GM21381 (cell line): Measurements from ENCODE around the gene CCDC127.
"Not testable (repeated sequence)": the region's sequence is repeated elsewhere in the genome, so short reads cannot be mapped to it uniquely, and the experiment has no call there.

Experiments
- ATAC-seq: cut with Tn5 transposase; IDR thresholded peaks from one replicate; pipeline ENCODE4 v1.9.1; 2021; ENCODE audit warnings: mild to moderate bottlenecking, moderate library complexity; ENCODE audit not compliant: unreplicated experiment

Gene CCDC127

GRCh38 chr5:174876-175465 is 43.0 kb downstream of the CCDC127 start:
- no peak for ATAC-seq

GRCh38 chr5:174291-174600 is 43.7 kb downstream of the CCDC127 start:
- ATAC-seq: no peak

GRCh38 chr5:173392-174290 is 44.3 kb downstream of the CCDC127 start:
- ATAC-seq: no peak

- no peak for ATAC-seq
These were observed 45.1 kb downstream of the CCDC127 start for GRCh38 chr5:172841-173251.

GRCh38 chr5:172421-172820 is 45.5 kb downstream of the CCDC127 start:
- ATAC-seq: no peak

- no peak for ATAC-seq
These were observed 46.1 kb downstream of the CCDC127 start for GRCh38 chr5:171801-172331.

- ATAC-seq: no peak
These were observed 46.8 kb downstream of the CCDC127 start for GRCh38 chr5:170971-171800.

- ATAC-seq: no peak
These were observed 48.2 kb downstream of the CCDC127 start for GRCh38 chr5:169728-170094.

GRCh38 chr5:169071-169727 is 48.8 kb downstream of the CCDC127 start:
- no peak for ATAC-seq

GRCh38 chr5:167982-168660 is 49.8 kb downstream of the CCDC127 start:
- ATAC-seq: no peak

- no peak for ATAC-seq
These were observed 50.4 kb downstream of the CCDC127 start for GRCh38 chr5:167511-167910.

- no peak for ATAC-seq
These were observed 51.2 kb downstream of the CCDC127 start for GRCh38 chr5:166441-167372.

- not testable (repeated sequence) for ATAC-seq
These were observed 53.2 kb downstream of the CCDC127 start for GRCh38 chr5:164783-165182.

GRCh38 chr5:164244-164643 is 53.7 kb downstream of the CCDC127 start:
- no peak for ATAC-seq

GRCh38 chr5:163841-164240 is 54.1 kb downstream of the CCDC127 start:
- ATAC-seq: no peak

- ATAC-seq: no peak
These were observed 54.7 kb downstream of the CCDC127 start for GRCh38 chr5:163338-163620.

GRCh38 chr5:162565-163337 is 55.2 kb downstream of the CCDC127 start:
- ATAC-seq: no peak

- ATAC-seq: no peak
These were observed 55.8 kb downstream of the CCDC127 start for GRCh38 chr5:162190-162564.

- no peak for ATAC-seq
These were observed 56.2 kb downstream of the CCDC127 start for GRCh38 chr5:161803-162110.
